ENCODE results near the gene CARMIL1. TPM values are rescaled to one million over a fixed set of nuclear protein-coding genes. Genes with fewer than 3 reads are reported as not detected.
A peak's percentile ranks its signal among the peaks of the same experiment; 100 is the strongest.

Gene CARMIL1
- total RNA-seq, 1 donor from 2014 or later: 11.8 TPM

- H3K9me3 Mint-ChIP-seq: no peaks in the 10 kb centered on the region
- no peak overlapping the region for H3K4me3 Mint-ChIP-seq
- H3K4me1 Mint-ChIP-seq (ENCODE audit: unreplicated experiment): peaks cover 10% of the 10 kb centered on the region
- TF ChIP-seq CTCF (conservative IDR thresholded peaks at IDR 0.05): no peak
- no peaks in the 10 kb centered on the region for H3K27me3 Mint-ChIP-seq
- no peak for DNase-seq (ENCODE audit: extremely low spot score, unreplicated experiment)
- no peak overlapping the region for H3K27ac Mint-ChIP-seq
- no peaks in the 10 kb centered on the region for H3K36me3 Mint-ChIP-seq
Measured at GRCh38 chr6:25307805-25308494, 28.8 kb downstream of the CARMIL1 start.

- Mint-ChIP-seq H3K27ac (no peak overlapping the region), H3K4me3 (no peak overlapping the region), H3K4me1 (ENCODE audit: unreplicated experiment) (peaks cover 13% of the 10 kb centered on the region), H3K36me3 (no peaks in the 10 kb centered on the region), H3K27me3 (no peaks in the 10 kb centered on the region), H3K9me3 (no peaks in the 10 kb centered on the region)
- DNase-seq (ENCODE audit: extremely low spot score, unreplicated experiment): no peak
- TF ChIP-seq CTCF (conservative IDR thresholded peaks at IDR 0.05): no peak
Measured at GRCh38 chr6:25309886-25310285, 30.7 kb downstream of the CARMIL1 start.

DNA sequence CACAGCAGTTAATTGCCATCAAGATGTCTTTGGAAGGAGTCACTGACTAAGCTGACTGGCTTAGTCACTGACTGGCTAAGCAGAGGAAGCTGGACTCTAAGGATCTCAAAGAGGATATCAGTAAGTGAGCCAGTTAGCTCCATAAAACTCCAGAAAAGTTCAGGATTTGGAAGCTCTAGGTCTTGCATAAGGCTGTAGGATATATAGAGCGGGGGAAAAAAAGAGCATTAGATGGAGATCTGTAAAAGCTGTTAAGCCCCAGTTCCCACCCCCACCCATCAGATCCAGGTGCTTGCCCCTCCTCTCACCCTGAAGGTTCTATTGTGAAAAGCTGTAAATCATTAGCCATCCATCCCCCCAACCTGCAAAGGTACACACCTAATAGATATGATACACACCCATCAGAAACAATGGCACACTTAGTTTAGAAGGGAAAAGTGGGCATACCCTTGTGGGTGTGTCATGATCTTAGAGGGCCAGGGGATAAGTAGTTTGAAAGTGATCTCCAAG lies 32.2 kb downstream of the CARMIL1 start:
- TF ChIP-seq CTCF (conservative IDR thresholded peaks at IDR 0.05): no peak
- no peak overlapping the region for H3K27ac Mint-ChIP-seq
- H3K4me3 Mint-ChIP-seq: no peak overlapping the region
- H3K4me1 Mint-ChIP-seq (ENCODE audit: unreplicated experiment): peaks cover 13% of the 10 kb centered on the region
- no peak for DNase-seq (ENCODE audit: extremely low spot score, unreplicated experiment)
- H3K27me3 Mint-ChIP-seq: no peaks in the 10 kb centered on the region
- H3K36me3 Mint-ChIP-seq: no peaks in the 10 kb centered on the region
- H3K9me3 Mint-ChIP-seq: no peaks in the 10 kb centered on the region

- H3K4me3 Mint-ChIP-seq: peak overlapping the region; percentile 38
- no peak for TF ChIP-seq CTCF (conservative IDR thresholded peaks at IDR 0.05)
- no peaks in the 10 kb centered on the region for H3K9me3 Mint-ChIP-seq
- H3K27ac Mint-ChIP-seq: peak overlapping the region; percentile 15
- peaks cover 13% of the 10 kb centered on the region for H3K4me1 Mint-ChIP-seq (ENCODE audit: unreplicated experiment)
- DNase-seq (ENCODE audit: extremely low spot score, unreplicated experiment): no peak
- H3K27me3 Mint-ChIP-seq: no peaks in the 10 kb centered on the region
- no peaks in the 10 kb centered on the region for H3K36me3 Mint-ChIP-seq
Measured at GRCh38 chr6:25312034-25312620, 33.0 kb downstream of the CARMIL1 start.

DNA sequence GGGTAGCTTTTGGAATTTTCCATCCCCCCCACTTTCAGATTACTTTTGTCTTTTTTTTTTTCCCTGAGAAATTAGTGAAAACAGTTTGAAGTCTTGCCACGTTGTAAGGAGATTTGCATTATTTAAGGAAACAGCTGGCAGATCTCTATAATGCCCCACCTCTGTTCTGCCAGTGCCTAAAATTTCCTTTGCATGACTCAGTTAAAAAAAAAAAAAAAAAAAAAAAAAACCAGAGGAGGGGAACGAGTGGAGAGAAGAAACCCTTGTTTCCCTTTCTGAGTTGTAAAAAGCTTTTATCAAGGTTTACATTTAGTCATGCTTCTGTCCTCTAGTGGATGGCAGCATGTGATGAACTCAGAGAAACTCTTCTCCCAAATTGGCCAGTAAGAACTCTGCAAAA lies 33.5 kb downstream of the CARMIL1 start:
- TF ChIP-seq CTCF (conservative IDR thresholded peaks at IDR 0.05): peak; percentile 25
- Mint-ChIP-seq H3K4me1 (ENCODE audit: unreplicated experiment) (peaks cover 13% of the 10 kb centered on the region), H3K4me3 (no peak overlapping the region), H3K9me3 (no peaks in the 10 kb centered on the region), H3K27ac (no peak overlapping the region), H3K36me3 (no peaks in the 10 kb centered on the region), H3K27me3 (no peaks in the 10 kb centered on the region)
- no peak for DNase-seq (ENCODE audit: extremely low spot score, unreplicated experiment)

Measured in type B pancreatic cell (in vitro differentiated cells).